ENCODE data around the gene PID1.

The PID1 gene

DNA sequence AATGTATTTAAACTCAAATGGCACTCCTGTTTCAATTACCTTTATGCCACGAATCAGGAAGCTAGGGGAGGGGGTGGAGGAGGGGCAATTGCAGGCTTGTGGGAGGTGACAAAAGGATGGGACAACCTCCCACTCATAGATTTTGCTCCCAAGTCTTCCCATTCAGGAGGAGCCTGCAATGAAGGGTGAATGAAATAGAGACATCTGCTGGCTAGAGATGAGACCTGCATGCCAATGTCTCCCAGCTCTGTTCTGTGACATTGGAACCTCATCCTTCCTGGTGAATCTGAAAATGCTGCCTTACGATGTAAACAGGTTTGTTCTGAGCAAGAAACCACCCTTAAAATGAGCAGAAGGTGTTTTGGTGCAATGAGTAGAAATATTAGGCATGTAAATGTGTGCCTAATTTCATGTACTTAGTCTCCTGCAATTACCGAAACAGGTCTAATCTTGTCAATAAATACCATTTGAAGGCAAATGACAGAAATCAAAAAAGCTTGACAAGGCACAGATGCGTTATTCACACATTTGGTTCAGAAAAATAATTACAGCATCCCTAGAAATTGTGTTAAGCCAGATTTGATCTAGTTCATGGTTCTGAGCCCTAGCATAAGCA is 2.7 kb upstream of the PID1 start:
- TF ChIP-seq, protein P1, sequence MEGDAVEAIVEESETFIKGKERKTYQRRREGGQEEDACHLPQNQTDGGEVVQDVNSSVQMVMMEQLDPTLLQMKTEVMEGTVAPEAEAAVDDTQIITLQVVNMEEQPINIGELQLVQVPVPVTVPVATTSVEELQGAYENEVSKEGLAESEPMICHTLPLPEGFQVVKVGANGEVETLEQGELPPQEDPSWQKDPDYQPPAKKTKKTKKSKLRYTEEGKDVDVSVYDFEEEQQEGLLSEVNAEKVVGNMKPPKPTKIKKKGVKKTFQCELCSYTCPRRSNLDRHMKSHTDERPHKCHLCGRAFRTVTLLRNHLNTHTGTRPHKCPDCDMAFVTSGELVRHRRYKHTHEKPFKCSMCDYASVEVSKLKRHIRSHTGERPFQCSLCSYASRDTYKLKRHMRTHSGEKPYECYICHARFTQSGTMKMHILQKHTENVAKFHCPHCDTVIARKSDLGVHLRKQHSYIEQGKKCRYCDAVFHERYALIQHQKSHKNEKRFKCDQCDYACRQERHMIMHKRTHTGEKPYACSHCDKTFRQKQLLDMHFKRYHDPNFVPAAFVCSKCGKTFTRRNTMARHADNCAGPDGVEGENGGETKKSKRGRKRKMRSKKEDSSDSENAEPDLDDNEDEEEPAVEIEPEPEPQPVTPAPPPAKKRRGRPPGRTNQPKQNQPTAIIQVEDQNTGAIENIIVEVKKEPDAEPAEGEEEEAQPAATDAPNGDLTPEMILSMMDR (IDR thresholded peaks at IDR 0.05; ENCODE audit: insufficient read depth, low read depth, low read length, missing control alignments) = peak; percentile 94
- peak overlapping the region; percentile 20 for H3K4me3 ChIP-seq (ENCODE audit: low read length)
- DNase-seq (ENCODE audit: low read depth) = peak; percentile 82

- TF ChIP-seq, protein P1 (IDR thresholded peaks at IDR 0.05; ENCODE audit: insufficient read depth, low read depth, low read length, missing control alignments) = no peak
- peak overlapping the region; percentile 20 for H3K4me3 ChIP-seq (ENCODE audit: low read length)
- DNase-seq (ENCODE audit: low read depth) = peak; percentile 32
Measured at GRCh38 chr2:229273006-229273722, 2.1 kb upstream of the PID1 start.

GRCh38 chr2:229269941-229270340 is 1.1 kb downstream of the PID1 start:
- peak overlapping the region; percentile 61 for H3K4me3 ChIP-seq (ENCODE audit: low read length)
- TF ChIP-seq, protein P1 (IDR thresholded peaks at IDR 0.05; ENCODE audit: insufficient read depth, low read depth, low read length, missing control alignments) = no peak
- no peak for DNase-seq (ENCODE audit: low read depth)

GRCh38 chr2:229269146-229269545 is 1.9 kb downstream of the PID1 start:
- H3K4me3 ChIP-seq (ENCODE audit: low read length) = no peak overlapping the region
- DNase-seq (ENCODE audit: low read depth) = no peak
- TF ChIP-seq, protein P1 (IDR thresholded peaks at IDR 0.05; ENCODE audit: insufficient read depth, low read depth, low read length, missing control alignments) = no peak

GRCh38 chr2:229268626-229269025 is 2.5 kb downstream of the PID1 start:
- TF ChIP-seq, protein P1 (IDR thresholded peaks at IDR 0.05; ENCODE audit: insufficient read depth, low read depth, low read length, missing control alignments) = no peak
- DNase-seq (ENCODE audit: low read depth) = peak; percentile 27
- no peak overlapping the region for H3K4me3 ChIP-seq (ENCODE audit: low read length)

GRCh38 chr2:229267080-229267479 is 4.0 kb downstream of the PID1 start:
- DNase-seq (ENCODE audit: low read depth) = no peak
- TF ChIP-seq, protein P1 (IDR thresholded peaks at IDR 0.05; ENCODE audit: insufficient read depth, low read depth, low read length, missing control alignments) = no peak
- no peak overlapping the region for H3K4me3 ChIP-seq (ENCODE audit: low read length)
